Gastroesophageal sphincter (tissue), 3 donors: ENCODE data around the gene TNFRSF11A.

Experiments
- CTCF ChIP-seq, 4 experiments: fragments of 200-600 bp in 2 of 4; fragments of 450-650 bp in 2 of 4; sonication (generic) in 1 of 4; IDR thresholded peaks; one replicate each; pipeline ENCODE4 v1.5.1; 2017 to 2019; ENCODE audit warnings: antibody characterized with exemption in 4 of 4, mild to moderate bottlenecking in 2 of 4, moderate library complexity in 2 of 4
- POLR2A ChIP-seq, 2 donors: fragments of 450-650 bp; IDR thresholded peaks; one replicate each; pipeline ENCODE4 v1.6.1; 2017; ENCODE audit warnings: antibody characterized with exemption in 2 of 2, mild to moderate bottlenecking in 2 of 2, moderate library complexity in 1 of 2

GRCh38 chr18:62332964-62333695 is 8.0 kb downstream of the TNFRSF11A start:
- no peak for TF ChIP-seq POLR2A (IDR thresholded peaks at IDR 0.05)
- TF ChIP-seq CTCF (IDR thresholded peaks at IDR 0.05) = no peak
